A673 (cell line): ENCODE results near the gene TMEM108. TPM values are rescaled to one million over a fixed set of nuclear protein-coding genes. Genes with fewer than 3 reads are reported as not detected.

Experiments
- BruUV-seq: library from RNA; stranded (reverse); fragments of 400-500 nt; replicated peaks from 2 replicates; lab custom pipeline; 2021; lab: Mats Ljungman, UMichigan
- CTCF ChIA-PET: fragments of 300-600 bp; sonication (Branson Sonifier 250); formaldehyde crosslinking; loops from one replicate; lab custom pipeline; 2022; ENCODE audit warnings: antibody characterized with exemption; lab: Charles Lee
- POLR2A ChIA-PET: fragments of 300-600 bp; sonication (Branson Sonifier 250); formaldehyde crosslinking; loops from one replicate; lab custom pipeline; 2022; ENCODE audit warnings: antibody characterized with exemption; ENCODE audit not compliant: low non-redundant PET; lab: Charles Lee
- DNase-seq: peaks from one replicate; pipeline ENCODE4 v3.0.0-alpha.2; 2015; ENCODE audit warnings: low spot score
- H3K27ac ChIP-seq: fragments of 200-600 bp; sonication (generic); 2 replicates; pipeline ENCODE4 v1.5.1; 2016; ENCODE audit warnings: mixed run types, low read depth, mild to moderate bottlenecking, mixed read lengths, antibody characterized with exemption, low read length; ENCODE audit not compliant: poor library complexity, severe bottlenecking
- H3K27me3 ChIP-seq: fragments of 200-600 bp; sonication (generic); replicated peaks from 2 replicates; pipeline ENCODE4 v1.6.1; 2017; ENCODE audit warnings: mixed run types, low read depth, mild to moderate bottlenecking, mixed read lengths, antibody characterized with exemption, low read length; ENCODE audit not compliant: insufficient read depth, poor library complexity
- H3K36me3 ChIP-seq: fragments of 200-600 bp; sonication (generic); 2 replicates; pipeline ENCODE4 v1.6.1; 2016; ENCODE audit warnings: mixed run types, mild to moderate bottlenecking, mixed read lengths, antibody characterized with exemption, low read length; ENCODE audit not compliant: insufficient read depth, poor library complexity, severe bottlenecking
- H3K4me1 ChIP-seq: fragments of 200-600 bp; sonication (generic); 2 replicates; pipeline ENCODE4 v1.6.1; 2017; ENCODE audit warnings: mixed run types, mild to moderate bottlenecking, mixed read lengths, antibody characterized with exemption, low read length; ENCODE audit not compliant: insufficient read depth, poor library complexity, severe bottlenecking
- H3K4me3 ChIP-seq: fragments of 200-600 bp; sonication (generic); 2 replicates; pipeline ENCODE4 v1.5.1; 2016; ENCODE audit warnings: low read depth, mixed run types, mild to moderate bottlenecking, mixed read lengths, low read length; ENCODE audit not compliant: poor library complexity, severe bottlenecking
- H3K9me3 ChIP-seq: fragments of 200-600 bp; sonication (generic); 2 replicates; pipeline ENCODE4 v1.6.1; 2016; ENCODE audit warnings: mixed run types, low read depth, mild to moderate bottlenecking, mixed read lengths, antibody characterized with exemption, low read length; ENCODE audit not compliant: poor library complexity, severe bottlenecking
- EZH2 ChIP-seq: fragments of 200-600 bp; sonication (generic); IDR thresholded peaks from 2 replicates; pipeline ENCODE4 v1.6.1; 2017; ENCODE audit warnings: borderline replicate concordance, low read depth, mild to moderate bottlenecking, mixed read lengths, antibody characterized with exemption, low read length; ENCODE audit not compliant: poor library complexity, severe bottlenecking
- intact Hi-C: fragments of 100-400 bp; cut with micrococcal nuclease; formaldehyde crosslinking; loops from one replicate; pipeline ENCODE4 v1.10.0; 2022; ENCODE audit not compliant: unreplicated experiment
- total RNA-seq: library from RNA; stranded (reverse); gene quantifications from 2 replicates; pipeline ENCODE4 v1.2.3, GENCODE V29; 2021
- TF ChIP-seq, protein P1 (sequence below): fragments of 300-800, 200-600 bp; sonication (generic); conservative IDR thresholded peaks from 2 replicates; pipeline ENCODE4 v1.5.1; 2017; ENCODE audit warnings: low read depth, mild to moderate bottlenecking, antibody characterized with exemption, low read length, moderate library complexity, mixed read lengths

The TMEM108 gene
- total RNA-seq, 1 experiment from 2014 or later: 0.30 TPM

DNA sequence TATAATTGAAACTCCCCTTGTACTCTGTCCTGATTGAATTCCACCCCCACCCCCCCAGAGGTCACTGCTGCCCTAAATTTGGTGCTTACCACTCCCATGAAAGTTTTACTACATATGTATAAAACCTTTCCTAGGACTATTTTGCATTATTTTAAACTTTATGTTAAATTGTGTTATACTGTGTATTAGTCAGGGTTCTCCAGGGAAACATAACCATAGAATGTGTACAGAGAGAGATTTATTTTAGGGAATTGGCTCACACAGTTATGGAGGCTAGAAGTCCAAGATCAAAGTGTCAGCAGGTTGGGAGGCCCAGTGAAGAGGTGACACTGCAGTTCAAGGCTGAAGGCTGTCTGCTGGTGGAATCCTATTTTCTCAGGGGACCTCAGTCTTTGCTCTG is 390.9 kb downstream of the TMEM108 start:
- Histone ChIP-seq H3K4me1 (peaks cover 5% of the 10 kb centered on the region), H3K36me3 (no peaks in the 10 kb centered on the region), H3K27me3 (no peaks in the 10 kb centered on the region), H3K9me3 (no peaks in the 10 kb centered on the region), H3K4me3 (no peak overlapping the region), H3K27ac (no peak overlapping the region)
- BruUV-seq: no TSS peak
- DNase-seq: no peak
- ChIA-PET POLR2A (no interaction called here), CTCF (no interaction called here)
- no peak for TF ChIP-seq EZH2
- TF ChIP-seq, protein P1, sequence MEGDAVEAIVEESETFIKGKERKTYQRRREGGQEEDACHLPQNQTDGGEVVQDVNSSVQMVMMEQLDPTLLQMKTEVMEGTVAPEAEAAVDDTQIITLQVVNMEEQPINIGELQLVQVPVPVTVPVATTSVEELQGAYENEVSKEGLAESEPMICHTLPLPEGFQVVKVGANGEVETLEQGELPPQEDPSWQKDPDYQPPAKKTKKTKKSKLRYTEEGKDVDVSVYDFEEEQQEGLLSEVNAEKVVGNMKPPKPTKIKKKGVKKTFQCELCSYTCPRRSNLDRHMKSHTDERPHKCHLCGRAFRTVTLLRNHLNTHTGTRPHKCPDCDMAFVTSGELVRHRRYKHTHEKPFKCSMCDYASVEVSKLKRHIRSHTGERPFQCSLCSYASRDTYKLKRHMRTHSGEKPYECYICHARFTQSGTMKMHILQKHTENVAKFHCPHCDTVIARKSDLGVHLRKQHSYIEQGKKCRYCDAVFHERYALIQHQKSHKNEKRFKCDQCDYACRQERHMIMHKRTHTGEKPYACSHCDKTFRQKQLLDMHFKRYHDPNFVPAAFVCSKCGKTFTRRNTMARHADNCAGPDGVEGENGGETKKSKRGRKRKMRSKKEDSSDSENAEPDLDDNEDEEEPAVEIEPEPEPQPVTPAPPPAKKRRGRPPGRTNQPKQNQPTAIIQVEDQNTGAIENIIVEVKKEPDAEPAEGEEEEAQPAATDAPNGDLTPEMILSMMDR: no peak
- intact Hi-C loops: no loop called here

DNA sequence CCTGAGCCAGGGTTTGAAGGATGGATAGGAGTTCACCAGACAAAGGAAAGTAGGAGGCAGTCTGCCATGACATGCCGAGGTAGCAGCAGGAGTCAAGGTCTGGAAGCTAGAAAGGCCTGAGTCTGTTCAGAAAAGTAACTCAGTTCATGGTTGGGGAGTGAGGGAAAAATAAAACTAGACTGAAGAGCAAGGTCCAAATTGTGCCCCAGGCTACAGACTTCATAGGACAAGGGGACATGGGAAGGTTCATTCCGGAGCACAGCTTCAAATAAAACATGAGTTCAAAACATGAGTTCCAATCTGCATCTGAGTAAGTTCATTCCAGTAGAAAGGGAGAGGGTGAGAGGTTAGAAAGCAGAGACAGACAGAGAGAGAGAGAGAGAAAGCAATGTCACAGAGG is 401.4 kb downstream of the TMEM108 start:
- TF ChIP-seq EZH2: no peak
- TF ChIP-seq, protein P1: no peak
- CTCF ChIA-PET: no interaction called here
- intact Hi-C loops: no loop called here

DNA sequence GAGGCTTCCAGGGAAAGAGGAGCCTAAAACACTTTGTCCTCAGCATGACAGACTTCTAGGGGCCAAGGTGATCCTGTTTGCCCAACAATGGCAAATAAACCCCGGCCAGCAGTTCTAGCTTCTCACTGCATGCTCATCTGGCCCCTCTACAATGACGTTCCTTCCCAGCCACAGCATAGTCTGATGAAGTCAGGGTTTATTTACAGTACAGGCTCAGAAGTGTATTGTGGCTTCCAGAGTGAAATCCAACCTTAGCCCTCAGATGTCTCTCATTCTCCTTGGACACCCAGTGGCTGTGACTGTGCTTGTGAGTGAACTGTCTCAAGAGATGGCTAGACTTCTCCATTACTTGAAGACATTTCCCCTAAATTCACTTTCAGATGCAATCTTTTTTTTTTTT is 402.5 kb downstream of the TMEM108 start:
- TF ChIP-seq, protein P1: no peak
- TF ChIP-seq EZH2: no peak
- no peaks in the 10 kb centered on the region for H3K9me3 ChIP-seq
- H3K27ac ChIP-seq: no peak overlapping the region
- DNase-seq: no peak
- H3K4me1 ChIP-seq: no peaks in the 10 kb centered on the region
- no peaks in the 10 kb centered on the region for H3K27me3 ChIP-seq
- H3K36me3 ChIP-seq: no peaks in the 10 kb centered on the region
- H3K4me3 ChIP-seq: no peak overlapping the region
- ChIA-PET CTCF (no interaction called here), POLR2A (no interaction called here)
- intact Hi-C loops: no loop called here
- no TSS peak for BruUV-seq

More for the DNA sequence above, 401.4 kb downstream of the TMEM108 start:
- BruUV-seq: no TSS peak
- no peak for DNase-seq
- Histone ChIP-seq H3K4me3 (no peak overlapping the region), H3K36me3 (no peaks in the 10 kb centered on the region), H3K9me3 (no peaks in the 10 kb centered on the region), H3K27me3 (no peaks in the 10 kb centered on the region), H3K27ac (no peak overlapping the region), H3K4me1 (no peaks in the 10 kb centered on the region)
- POLR2A ChIA-PET: no interaction called here
